Endometrial microvascular endothelial cells (primary cell): ENCODE data around the gene WAC. TPM values are rescaled to one million over a fixed set of nuclear protein-coding genes. Genes with fewer than 3 reads are reported as not detected.
"Not testable (repeated sequence)": the region's sequence is repeated elsewhere in the genome, so short reads cannot be mapped to it uniquely, and the experiment has no call there.

Experiments
- in situ Hi-C: cut with HindIII; loops from 2 replicates; pipeline ENCODE4 v1.10.0; 2017; ENCODE audit warnings: low sequenced_read_pairs, low pct_unique_long_range_greater_than_20kb; ENCODE audit errors: inconsistent ontology term
- total RNA-seq: library from RNA; depleted of rRNA; stranded (reverse); fragments of >200 nt; gene quantifications from one replicate; pipeline ENCODE4 v1.2.3, GENCODE V29; 2015; ENCODE audit errors: inconsistent ontology term

Gene WAC
- total RNA-seq, 1 donor from 2014 or later = 79.6 TPM

GRCh38 chr10:28558186-28558585 lies 25.3 kb downstream of the WAC start:
- in situ Hi-C loops = no loop called here

GRCh38 chr10:28558923-28559508 lies 26.1 kb downstream of the WAC start:
- in situ Hi-C loops = no loop called here

- in situ Hi-C loops = no loop called here
These were observed 26.7 kb downstream of the WAC start for GRCh38 chr10:28559618-28560017.

GRCh38 chr10:28560617-28561016 lies 27.7 kb downstream of the WAC start:
- in situ Hi-C loops = no loop called here

- in situ Hi-C loops = no loop called here
These were observed 28.6 kb downstream of the WAC start for GRCh38 chr10:28561531-28561930.

GRCh38 chr10:28564905-28565304 lies 32.0 kb downstream of the WAC start:
- in situ Hi-C loops = no loop called here

GRCh38 chr10:28566458-28567015 lies 33.6 kb downstream of the WAC start:
- in situ Hi-C loops = no loop called here

- in situ Hi-C loops = no loop called here
These were observed 36.7 kb downstream of the WAC start for GRCh38 chr10:28569506-28570159.

GRCh38 chr10:28570598-28570997 lies 37.7 kb downstream of the WAC start:
- in situ Hi-C loops = no loop called here

GRCh38 chr10:28571265-28571664 lies 38.3 kb downstream of the WAC start:
- in situ Hi-C loops = no loop called here

- in situ Hi-C loops = not testable (repeated sequence)
These were observed 41.3 kb downstream of the WAC start for GRCh38 chr10:28574214-28574613.

GRCh38 chr10:28575852-28576251 lies 42.9 kb downstream of the WAC start:
- in situ Hi-C loops = no loop called here

- in situ Hi-C loops = no loop called here
These were observed 44.6 kb downstream of the WAC start for GRCh38 chr10:28577506-28577905.

- in situ Hi-C loops = no loop called here
These were observed 45.5 kb downstream of the WAC start for GRCh38 chr10:28578454-28578853.

- in situ Hi-C loops = no loop called here
These were observed 47.9 kb downstream of the WAC start for GRCh38 chr10:28580825-28581224.

GRCh38 chr10:28581916-28582315 lies 49.0 kb downstream of the WAC start:
- in situ Hi-C loops = no loop called here

- in situ Hi-C loops = no loop called here
These were observed 52.2 kb downstream of the WAC start for GRCh38 chr10:28585076-28585475.

- in situ Hi-C loops = no loop called here
These were observed 53.3 kb downstream of the WAC start for GRCh38 chr10:28586176-28586575.

GRCh38 chr10:28587270-28587969 lies 54.5 kb downstream of the WAC start:
- in situ Hi-C loops = no loop called here

- in situ Hi-C loops = no loop called here
These were observed 55.0 kb downstream of the WAC start for GRCh38 chr10:28587970-28588290.
